Mesothelial cell of epicardium (in vitro differentiated cells): ENCODE results near the gene FSCN2. TPM values are rescaled to one million over a fixed set of nuclear protein-coding genes. Genes with fewer than 3 reads are reported as not detected.

ENCODE experiments used
- DNase-seq, 2 experiments: peaks; one replicate each; pipeline ENCODE4 v3.0.0; 2021; ENCODE audit warnings: low spot score in 2 of 2; ENCODE audit not compliant: unreplicated experiment in 2 of 2
- H3K27ac Mint-ChIP-seq: 2 replicates; pipeline ENCODE4 v1.8.0; 2021; ENCODE audit warnings: mixed read lengths
- H3K27me3 Mint-ChIP-seq: 2 replicates; pipeline ENCODE4 v1.8.0; 2021; ENCODE audit warnings: low read depth, mixed read lengths
- H3K36me3 Mint-ChIP-seq: 2 replicates; pipeline ENCODE4 v1.8.0; 2021; ENCODE audit warnings: mixed read lengths
- H3K4me1 Mint-ChIP-seq: 2 replicates; pipeline ENCODE4 v1.8.0; 2021; ENCODE audit warnings: mixed read lengths
- H3K4me3 Mint-ChIP-seq: 2 replicates; pipeline ENCODE4 v1.8.0; 2021; ENCODE audit warnings: mild to moderate bottlenecking, moderate library complexity, mixed read lengths
- H3K9me3 Mint-ChIP-seq: 2 replicates; pipeline ENCODE4 v1.8.0; 2021; ENCODE audit warnings: mixed read lengths
- total RNA-seq: library from RNA; stranded (reverse); gene quantifications from 3 replicates; pipeline ENCODE4 v1.2.1, GENCODE V29; 2021
- TF ChIP-seq, protein P1 (sequence below): fragments of 200-600 bp; sonication (generic); IDR thresholded peaks from one replicate; pipeline ENCODE4 v1.5.0; 2021; ENCODE audit warnings: antibody characterized with exemption; ENCODE audit not compliant: unreplicated experiment

FSCN2 gene
- total RNA-seq, 1 donor from 2014 or later = 17.3 TPM

DNA sequence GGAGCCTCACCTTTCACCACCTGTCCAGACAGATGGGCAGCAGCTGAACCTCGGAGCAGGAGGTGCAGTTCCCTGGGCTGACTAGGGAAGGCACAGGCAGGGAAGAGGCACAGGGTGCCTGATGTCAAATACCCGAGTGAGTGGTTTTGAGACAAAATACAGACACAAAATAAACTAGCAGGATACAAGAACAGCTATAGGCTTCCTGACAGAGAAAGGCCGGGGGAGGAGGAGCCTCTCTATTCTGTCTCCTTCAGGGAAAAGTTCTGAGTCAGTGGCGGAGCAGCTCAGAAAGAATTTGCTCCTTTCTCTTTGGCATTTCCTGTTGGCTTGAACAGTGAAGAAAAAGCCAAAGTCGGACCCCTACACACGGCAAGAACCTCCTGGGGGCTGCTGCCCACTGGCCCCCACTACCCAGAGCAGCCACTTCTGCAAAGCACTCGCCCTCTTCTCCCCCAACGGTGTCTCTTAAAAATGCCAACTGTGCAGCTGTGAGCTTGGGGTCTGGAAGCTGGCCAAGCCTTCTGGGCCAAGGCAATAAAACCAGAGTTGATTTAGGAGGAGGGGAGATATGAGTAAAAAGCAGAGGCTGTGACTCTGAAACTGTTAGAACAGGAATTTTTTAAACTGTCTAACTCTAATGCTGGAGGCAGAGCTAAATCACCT, 38.4 kb downstream of the FSCN2 start:
- peak overlapping the region; percentile 95 for H3K27ac Mint-ChIP-seq
- peak overlapping the region; percentile 44 for H3K4me3 Mint-ChIP-seq
- H3K9me3 Mint-ChIP-seq = no peaks in the 10 kb centered on the region
- peak; percentile 57 to 78 for DNase-seq
- TF ChIP-seq, protein P1, sequence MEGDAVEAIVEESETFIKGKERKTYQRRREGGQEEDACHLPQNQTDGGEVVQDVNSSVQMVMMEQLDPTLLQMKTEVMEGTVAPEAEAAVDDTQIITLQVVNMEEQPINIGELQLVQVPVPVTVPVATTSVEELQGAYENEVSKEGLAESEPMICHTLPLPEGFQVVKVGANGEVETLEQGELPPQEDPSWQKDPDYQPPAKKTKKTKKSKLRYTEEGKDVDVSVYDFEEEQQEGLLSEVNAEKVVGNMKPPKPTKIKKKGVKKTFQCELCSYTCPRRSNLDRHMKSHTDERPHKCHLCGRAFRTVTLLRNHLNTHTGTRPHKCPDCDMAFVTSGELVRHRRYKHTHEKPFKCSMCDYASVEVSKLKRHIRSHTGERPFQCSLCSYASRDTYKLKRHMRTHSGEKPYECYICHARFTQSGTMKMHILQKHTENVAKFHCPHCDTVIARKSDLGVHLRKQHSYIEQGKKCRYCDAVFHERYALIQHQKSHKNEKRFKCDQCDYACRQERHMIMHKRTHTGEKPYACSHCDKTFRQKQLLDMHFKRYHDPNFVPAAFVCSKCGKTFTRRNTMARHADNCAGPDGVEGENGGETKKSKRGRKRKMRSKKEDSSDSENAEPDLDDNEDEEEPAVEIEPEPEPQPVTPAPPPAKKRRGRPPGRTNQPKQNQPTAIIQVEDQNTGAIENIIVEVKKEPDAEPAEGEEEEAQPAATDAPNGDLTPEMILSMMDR = no peak
- peaks cover 38% of the 10 kb centered on the region for H3K4me1 Mint-ChIP-seq
- H3K36me3 Mint-ChIP-seq = peaks cover 40% of the 10 kb centered on the region
- peaks cover 9% of the 10 kb centered on the region for H3K27me3 Mint-ChIP-seq

DNA sequence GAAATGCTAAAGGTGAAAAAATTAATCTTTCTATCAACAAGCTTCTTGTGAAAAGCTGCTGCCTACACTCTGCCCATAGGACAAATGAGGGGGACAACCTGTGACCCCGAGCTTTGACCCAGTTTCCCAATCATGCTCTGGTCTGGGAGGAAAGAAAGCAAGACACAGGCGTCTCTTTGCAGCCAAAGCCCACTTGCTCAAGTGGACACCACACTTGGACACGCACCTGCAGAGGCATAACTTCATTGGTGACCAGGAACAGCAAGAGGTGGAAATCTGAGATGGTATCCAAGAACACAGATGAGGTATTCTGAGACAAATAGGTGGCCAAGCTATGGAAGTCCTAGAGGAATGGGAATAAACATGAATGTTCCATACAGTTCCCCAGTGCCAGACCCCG, 39.0 kb downstream of the FSCN2 start:
- Mint-ChIP-seq H3K36me3 (peaks cover 40% of the 10 kb centered on the region), H3K27me3 (peaks cover 9% of the 10 kb centered on the region), H3K4me3 (peak overlapping the region; percentile 44), H3K4me1 (peaks cover 38% of the 10 kb centered on the region), H3K9me3 (no peaks in the 10 kb centered on the region), H3K27ac (peak overlapping the region; percentile 95)
- no peak for DNase-seq
- TF ChIP-seq, protein P1 = no peak

DNA sequence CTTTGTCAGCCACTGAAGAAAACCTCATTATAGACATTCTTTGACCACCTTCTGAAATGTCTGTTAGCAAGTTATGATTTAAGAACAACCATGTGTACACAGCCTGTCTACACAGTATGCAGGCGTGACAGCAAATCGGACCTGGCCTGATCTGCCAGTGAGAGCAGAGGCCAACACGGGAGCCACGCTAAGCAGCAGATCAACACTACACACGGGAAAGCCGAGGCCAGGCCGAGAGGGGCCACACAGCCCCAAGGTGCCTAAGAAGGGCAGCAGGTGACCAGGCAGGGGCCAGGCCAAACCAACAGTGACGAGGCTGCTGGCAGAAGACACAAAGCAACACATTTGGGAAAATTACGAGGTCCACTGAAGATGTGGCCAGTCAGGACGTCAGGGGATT, 40.2 kb downstream of the FSCN2 start:
- TF ChIP-seq, protein P1 = no peak
- Mint-ChIP-seq H3K9me3 (no peaks in the 10 kb centered on the region), H3K27me3 (peaks cover 10% of the 10 kb centered on the region), H3K4me1 (peaks cover 49% of the 10 kb centered on the region), H3K27ac (no peak overlapping the region), H3K36me3 (peaks cover 39% of the 10 kb centered on the region), H3K4me3 (no peak overlapping the region)
- no peak for DNase-seq

GRCh38 chr17:81569986-81570514, 41.9 kb downstream of the FSCN2 start:
- no peaks in the 10 kb centered on the region for H3K9me3 Mint-ChIP-seq
- DNase-seq = no peak
- peaks cover 10% of the 10 kb centered on the region for H3K27me3 Mint-ChIP-seq
- H3K4me3 Mint-ChIP-seq = no peak overlapping the region
- H3K36me3 Mint-ChIP-seq = peaks cover 39% of the 10 kb centered on the region
- peaks cover 64% of the 10 kb centered on the region for H3K4me1 Mint-ChIP-seq
- TF ChIP-seq, protein P1 = no peak
- H3K27ac Mint-ChIP-seq = no peak overlapping the region

DNA sequence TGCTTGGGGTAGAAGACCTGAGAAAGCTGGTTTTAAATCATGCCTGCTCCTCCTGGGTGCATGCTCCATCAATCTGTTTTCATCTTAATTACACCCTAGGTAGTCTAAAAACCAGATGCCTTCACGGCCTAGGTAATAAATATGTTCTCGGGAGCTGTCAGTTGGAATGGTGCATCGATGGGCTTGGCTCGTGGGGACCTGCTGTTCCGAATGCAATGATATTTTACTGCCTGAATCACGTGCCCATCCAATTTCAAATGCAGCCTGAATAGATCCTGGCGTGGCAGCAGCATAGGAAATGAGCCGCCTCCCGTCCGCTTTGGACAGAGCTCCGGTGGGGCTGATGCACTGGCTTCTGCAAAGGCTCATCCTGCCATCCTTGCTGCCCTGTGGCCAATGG, 42.8 kb downstream of the FSCN2 start:
- TF ChIP-seq, protein P1 = no peak
- Mint-ChIP-seq H3K4me1 (peaks cover 58% of the 10 kb centered on the region), H3K27me3 (peaks cover 13% of the 10 kb centered on the region), H3K27ac (no peak overlapping the region), H3K4me3 (no peak overlapping the region), H3K36me3 (peaks cover 38% of the 10 kb centered on the region), H3K9me3 (no peaks in the 10 kb centered on the region)
- no peak for DNase-seq
